ENCODE measurements around the gene ARX.

The ARX gene

DNA sequence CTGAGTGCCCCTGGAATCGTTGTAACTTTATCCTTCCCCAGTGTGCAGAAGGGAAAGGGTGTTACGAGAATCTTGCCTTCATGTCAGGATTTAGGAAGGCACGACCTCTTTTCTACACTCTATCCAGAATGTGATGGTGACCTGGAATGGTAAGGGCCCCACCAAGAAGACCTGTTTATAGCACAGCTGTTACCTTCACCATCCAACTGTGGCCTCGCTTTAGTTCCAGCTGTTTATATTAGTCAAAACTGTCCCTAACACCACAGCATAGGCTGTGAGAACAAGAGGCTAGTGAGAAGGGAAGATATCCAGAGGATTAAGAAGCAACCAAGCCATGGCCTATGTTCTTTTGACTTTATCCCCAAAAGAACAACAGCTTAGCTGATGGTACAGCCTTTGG is 28.0 kb downstream of the ARX start:
- TF ChIP-seq, protein P1, sequence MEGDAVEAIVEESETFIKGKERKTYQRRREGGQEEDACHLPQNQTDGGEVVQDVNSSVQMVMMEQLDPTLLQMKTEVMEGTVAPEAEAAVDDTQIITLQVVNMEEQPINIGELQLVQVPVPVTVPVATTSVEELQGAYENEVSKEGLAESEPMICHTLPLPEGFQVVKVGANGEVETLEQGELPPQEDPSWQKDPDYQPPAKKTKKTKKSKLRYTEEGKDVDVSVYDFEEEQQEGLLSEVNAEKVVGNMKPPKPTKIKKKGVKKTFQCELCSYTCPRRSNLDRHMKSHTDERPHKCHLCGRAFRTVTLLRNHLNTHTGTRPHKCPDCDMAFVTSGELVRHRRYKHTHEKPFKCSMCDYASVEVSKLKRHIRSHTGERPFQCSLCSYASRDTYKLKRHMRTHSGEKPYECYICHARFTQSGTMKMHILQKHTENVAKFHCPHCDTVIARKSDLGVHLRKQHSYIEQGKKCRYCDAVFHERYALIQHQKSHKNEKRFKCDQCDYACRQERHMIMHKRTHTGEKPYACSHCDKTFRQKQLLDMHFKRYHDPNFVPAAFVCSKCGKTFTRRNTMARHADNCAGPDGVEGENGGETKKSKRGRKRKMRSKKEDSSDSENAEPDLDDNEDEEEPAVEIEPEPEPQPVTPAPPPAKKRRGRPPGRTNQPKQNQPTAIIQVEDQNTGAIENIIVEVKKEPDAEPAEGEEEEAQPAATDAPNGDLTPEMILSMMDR (IDR thresholded peaks at IDR 0.05; ENCODE audit: low read depth, low read length, missing control alignments): no peak
- no peak for DNase-seq (ENCODE audit: low read depth)

GRCh38 chrX:24985120-24985519 is 30.6 kb downstream of the ARX start:
- no peak overlapping the region for H3K4me3 ChIP-seq (ENCODE audit: low read depth, low read length)
- TF ChIP-seq, protein P1 (IDR thresholded peaks at IDR 0.05; ENCODE audit: low read depth, low read length, missing control alignments): no peak
- no peak for DNase-seq (ENCODE audit: low read depth)

More for the DNA sequence above, 28.0 kb downstream of the ARX start:
- H3K4me3 ChIP-seq (ENCODE audit: low read depth, low read length): no peak overlapping the region

GRCh38 chrX:24983931-24984330 is 31.8 kb downstream of the ARX start:
- TF ChIP-seq, protein P1 (IDR thresholded peaks at IDR 0.05; ENCODE audit: low read depth, low read length, missing control alignments): no peak
- DNase-seq (ENCODE audit: low read depth): no peak
- no peak overlapping the region for H3K4me3 ChIP-seq (ENCODE audit: low read depth, low read length)

DNA sequence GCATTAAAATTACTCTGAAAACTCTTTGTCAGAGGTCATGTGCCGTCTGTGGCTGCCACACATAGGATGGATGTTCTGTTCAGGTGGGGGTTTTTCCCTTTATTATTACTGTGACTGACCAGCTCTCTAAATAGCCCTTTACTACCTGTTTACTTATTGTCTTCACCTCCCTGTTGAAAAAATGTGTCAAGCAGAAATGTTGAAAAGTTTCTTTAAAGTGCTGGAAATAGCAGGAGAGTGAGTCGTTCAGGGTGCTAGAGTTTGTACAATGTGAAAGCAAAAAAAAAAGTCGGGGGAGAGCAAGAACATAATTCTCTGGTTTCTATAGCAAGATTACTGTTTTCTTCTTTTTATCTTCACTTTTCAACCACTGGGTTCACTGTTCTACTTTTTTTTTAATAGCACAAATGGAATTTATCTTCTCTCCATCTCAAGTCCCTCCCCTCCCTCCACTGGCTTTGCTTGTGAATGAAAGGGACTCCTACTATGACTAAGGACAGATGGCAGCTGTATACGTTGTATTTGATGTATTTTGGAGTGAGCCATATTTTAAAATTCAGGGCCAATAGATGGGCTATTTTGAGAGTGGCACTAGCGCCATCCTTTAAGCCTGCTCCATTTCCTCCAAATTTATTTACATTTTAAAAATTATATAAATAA is 33.3 kb downstream of the ARX start:
- TF ChIP-seq, protein P1 (IDR thresholded peaks at IDR 0.05; ENCODE audit: low read depth, low read length, missing control alignments): no peak
- no peak overlapping the region for H3K4me3 ChIP-seq (ENCODE audit: low read depth, low read length)

DNA sequence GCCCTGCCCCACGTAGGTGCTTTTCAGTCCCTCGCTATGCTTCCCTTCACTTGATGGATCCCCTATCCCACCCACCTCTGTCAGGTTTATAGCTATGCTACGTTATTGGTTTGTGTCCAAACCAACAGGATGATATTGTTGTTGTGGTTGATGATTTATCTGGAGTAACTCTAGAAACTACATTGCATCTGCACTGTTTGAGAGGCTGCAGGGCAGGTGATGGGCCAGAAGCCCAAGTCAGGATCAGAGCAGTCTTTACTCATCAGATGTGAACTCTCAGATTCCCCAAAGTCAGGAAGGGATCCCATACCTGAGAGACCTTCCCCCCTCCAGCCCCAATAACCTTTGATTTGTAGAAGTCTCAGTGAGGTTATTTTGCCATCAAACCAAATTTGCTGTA is 34.7 kb downstream of the ARX start:
- no peak overlapping the region for H3K4me3 ChIP-seq (ENCODE audit: low read depth, low read length)
- TF ChIP-seq, protein P1 (IDR thresholded peaks at IDR 0.05; ENCODE audit: low read depth, low read length, missing control alignments): no peak
- no peak for DNase-seq (ENCODE audit: low read depth)

More for the DNA sequence above, 33.3 kb downstream of the ARX start:
- no peak for DNase-seq (ENCODE audit: low read depth)

DNA sequence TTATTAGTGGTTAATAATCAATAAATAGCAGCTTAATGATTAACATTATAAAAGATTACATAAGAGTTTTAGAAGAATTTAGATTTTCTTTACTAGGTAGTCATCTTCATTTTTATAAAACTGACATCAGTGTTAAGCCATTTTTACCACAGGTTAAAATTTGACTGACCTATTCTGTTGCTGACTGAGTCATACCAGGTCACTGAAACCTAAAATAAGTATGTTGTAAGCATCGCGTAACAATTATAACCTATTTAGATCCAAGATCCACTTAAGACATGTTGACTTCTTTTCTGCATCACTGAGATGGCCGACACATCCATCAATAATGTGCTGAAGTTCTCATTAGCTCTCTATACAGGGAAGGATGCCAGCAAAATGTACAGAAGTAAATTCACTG is 36.7 kb downstream of the ARX start:
- H3K4me3 ChIP-seq (ENCODE audit: low read depth, low read length): no peak overlapping the region
- no peak for DNase-seq (ENCODE audit: low read depth)
- TF ChIP-seq, protein P1 (IDR thresholded peaks at IDR 0.05; ENCODE audit: low read depth, low read length, missing control alignments): no peak

GRCh38 chrX:24969812-24970211 is 46.0 kb downstream of the ARX start:
- H3K4me3 ChIP-seq (ENCODE audit: low read depth, low read length): no peak overlapping the region
- TF ChIP-seq, protein P1 (IDR thresholded peaks at IDR 0.05; ENCODE audit: low read depth, low read length, missing control alignments): no peak
- DNase-seq (ENCODE audit: low read depth): no peak

All from GM12864 (cell line).